CD4-positive, alpha-beta T cell treated with Interleukin-21 for 1 hour (primary cell): ENCODE data around the gene NRG3.

ENCODE experiments used
- DNase-seq: peaks from one replicate; pipeline ENCODE4 v3.0.0-alpha.2; 2020

NRG3 gene

DNA sequence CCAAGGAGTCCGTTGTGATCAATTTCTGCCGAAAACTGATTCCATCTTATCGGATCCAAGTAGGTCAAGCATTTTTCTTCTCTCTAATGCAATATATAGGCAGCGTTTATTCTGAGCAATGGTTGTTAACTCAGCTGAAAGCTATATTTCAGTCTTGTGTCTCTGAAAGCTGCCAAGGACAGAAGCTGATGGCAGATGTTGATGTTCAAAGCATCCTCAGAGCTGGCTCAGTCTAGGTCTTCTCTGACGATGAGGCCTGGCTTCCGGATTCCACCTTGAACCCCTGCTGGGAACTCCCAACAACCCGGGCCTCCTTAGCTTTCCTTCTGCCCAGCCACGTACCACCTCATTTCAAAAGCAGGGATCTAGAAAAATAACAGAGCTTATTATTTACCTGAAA, 863.6 kb downstream of the NRG3 start:
- DNase-seq, result no peak

- DNase-seq, result no peak
Observed at GRCh38 chr10:82742478-82742877, 867.5 kb downstream of the NRG3 start.

- DNase-seq, result no peak
Observed at GRCh38 chr10:82742898-82743297, 867.9 kb downstream of the NRG3 start.

GRCh38 chr10:82750538-82750937, 875.5 kb downstream of the NRG3 start:
- DNase-seq, result no peak

- DNase-seq, result no peak
Observed at GRCh38 chr10:82757397-82757796, 882.4 kb downstream of the NRG3 start.

DNA sequence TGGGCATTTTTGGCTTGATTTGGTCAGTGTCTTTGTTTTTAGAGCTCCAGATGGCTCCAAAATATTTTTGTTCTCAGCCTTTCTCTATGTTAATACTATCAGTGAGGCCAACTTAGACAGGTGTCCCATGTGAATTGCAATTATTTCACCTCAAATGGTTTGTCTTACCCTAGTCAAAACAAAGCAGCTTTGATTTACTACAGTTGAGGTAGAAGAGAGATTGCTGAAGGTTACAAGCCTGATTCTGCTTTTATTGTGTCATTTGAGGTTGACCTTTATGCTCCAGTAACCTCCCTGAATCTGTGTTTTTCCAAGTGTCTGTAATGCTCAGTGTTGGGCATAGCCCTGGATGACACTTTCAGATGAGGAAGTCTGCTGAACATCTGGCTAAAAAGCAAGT, 882.9 kb downstream of the NRG3 start:
- DNase-seq, result no peak

GRCh38 chr10:82759050-82759449, 884.1 kb downstream of the NRG3 start:
- no peak for DNase-seq

DNA sequence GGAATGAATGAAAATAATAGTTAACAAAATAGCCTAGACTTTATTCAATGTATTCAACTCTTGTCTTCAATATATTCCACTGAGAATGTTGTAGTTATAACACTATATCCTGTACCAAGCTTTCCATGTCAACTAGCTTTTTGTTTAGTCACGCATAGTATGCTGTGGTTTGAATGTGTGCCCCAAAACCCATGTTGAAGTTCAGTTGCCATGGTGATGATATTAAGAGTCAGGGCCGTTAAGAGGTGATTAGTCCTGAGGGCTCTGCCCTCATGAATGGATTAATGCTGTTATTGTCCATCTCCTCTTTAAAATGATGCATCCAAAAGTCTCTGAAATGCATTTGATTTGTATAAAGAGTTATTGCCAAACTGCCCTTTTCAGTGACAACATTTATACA, 887.6 kb downstream of the NRG3 start:
- DNase-seq, result no peak

DNA sequence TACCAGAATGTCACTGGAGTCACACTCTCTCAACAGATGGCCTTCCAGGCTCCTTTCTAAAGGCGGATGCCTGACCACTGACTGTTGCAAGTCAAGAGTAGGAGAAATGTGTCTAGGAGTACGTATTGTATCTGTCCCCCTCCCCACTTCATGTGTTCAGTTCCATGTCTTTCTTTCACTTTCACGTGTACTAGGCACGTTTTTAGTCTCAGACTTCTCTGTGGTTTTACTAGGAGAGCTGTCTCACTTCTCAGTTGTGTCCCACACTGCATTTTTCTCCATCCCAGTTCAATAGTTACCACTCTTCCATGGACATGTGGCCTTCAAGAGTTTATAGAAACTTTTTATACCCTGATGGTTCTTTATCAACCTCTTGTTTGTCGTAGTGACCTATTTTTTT, 893.0 kb downstream of the NRG3 start:
- no peak for DNase-seq

GRCh38 chr10:82778908-82779307, 903.9 kb downstream of the NRG3 start:
- DNase-seq, result no peak

GRCh38 chr10:82796510-82796909, 921.5 kb downstream of the NRG3 start:
- DNase-seq, result no peak

- no peak for DNase-seq
Observed at GRCh38 chr10:82801289-82801688, 926.3 kb downstream of the NRG3 start.

- no peak for DNase-seq
Observed at GRCh38 chr10:82811621-82812020, 936.6 kb downstream of the NRG3 start.

DNA sequence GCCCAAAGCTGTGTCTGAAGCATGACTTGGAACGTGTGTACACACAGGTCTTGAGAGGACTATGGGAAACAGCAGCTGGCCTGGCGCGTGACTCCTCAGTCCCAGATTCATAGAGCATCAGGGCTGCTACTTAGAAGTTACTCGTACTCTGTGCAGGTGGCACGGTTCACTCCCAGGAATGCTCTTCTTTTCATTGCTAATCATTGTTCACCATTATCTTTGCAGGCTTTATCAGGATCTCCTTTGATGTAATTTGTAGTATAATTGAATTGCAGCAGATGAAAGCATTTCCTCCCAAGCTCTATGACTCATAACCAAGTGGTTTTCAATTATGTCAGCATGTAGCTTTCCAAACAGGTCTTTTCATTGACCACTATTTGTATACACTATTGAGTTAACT, 938.9 kb downstream of the NRG3 start:
- DNase-seq, result no peak

DNA sequence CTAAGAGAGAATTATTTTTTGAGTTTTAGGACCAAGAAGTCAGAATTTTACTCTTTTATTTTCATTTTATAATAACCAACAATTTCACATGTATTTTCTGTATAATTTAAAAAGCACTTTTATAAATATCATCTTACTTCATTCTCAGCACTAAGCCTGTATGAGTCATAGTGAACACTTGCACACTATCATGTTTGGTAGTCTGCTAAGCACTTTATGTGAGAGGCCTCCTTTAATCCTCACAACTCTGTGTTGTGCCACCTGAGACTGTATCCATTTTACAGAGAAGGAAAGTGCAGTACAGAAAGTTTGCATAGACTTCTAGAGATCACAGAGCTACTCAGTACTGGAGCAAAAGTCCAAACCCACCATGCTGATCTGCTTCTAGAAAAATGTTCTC, 939.6 kb downstream of the NRG3 start:
- no peak for DNase-seq

GRCh38 chr10:82815680-82816079, 940.7 kb downstream of the NRG3 start:
- no peak for DNase-seq

DNA sequence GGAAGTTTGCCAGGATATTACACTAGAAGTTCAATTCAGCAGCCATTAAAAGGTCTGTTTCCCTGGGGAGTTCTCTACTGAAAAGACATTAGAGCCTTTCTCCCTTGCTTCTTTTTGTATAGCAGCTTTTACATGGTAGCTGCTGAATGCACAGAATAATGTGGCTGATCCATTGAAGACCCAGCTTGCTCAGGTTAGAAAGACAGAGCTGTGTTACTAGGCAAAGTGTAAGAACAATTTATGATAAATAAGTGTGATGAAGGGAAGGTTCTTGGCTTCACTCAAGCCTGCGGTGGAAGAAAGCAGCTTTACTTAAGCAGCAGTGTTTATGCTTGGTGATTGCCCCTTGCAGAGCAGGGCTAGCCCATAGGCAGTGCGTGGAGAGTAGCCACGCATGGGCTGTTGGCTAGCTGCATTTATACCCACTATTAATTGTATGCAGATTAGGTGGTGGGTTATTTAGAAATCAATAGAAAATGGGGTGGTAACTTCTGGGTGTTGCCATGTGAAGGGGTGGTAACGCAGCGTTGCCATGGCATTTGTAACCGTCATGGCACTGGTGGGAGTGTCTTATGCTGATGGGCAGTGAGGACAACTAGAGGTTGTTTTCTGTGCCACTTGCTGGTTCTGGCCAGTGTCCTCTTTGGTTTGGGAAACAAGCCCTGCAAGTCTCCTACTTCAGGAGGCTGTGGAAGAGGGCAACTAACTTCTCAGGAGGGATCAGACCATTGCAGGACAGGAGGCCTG, 942.9 kb downstream of the NRG3 start:
- DNase-seq, result no peak

DNA sequence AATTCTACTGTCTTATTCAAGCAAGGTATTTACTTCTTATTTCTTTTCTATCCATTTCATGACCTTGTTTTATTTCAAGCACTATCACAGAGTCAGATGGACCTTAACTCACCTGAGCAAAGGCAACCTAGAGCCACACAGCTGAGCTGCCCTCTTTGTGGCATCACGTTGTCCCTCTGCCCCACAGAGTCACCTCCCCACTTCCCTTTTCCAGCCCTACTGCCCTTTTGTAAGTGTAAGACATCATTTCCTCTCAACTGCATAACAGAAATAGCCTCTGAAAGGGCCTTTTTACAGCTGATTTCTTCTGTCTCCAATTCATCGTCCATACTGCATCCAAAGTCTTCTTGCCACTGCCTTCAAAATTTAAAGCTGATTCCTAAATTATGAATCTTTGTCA, 946.0 kb downstream of the NRG3 start:
- no peak for DNase-seq

DNA sequence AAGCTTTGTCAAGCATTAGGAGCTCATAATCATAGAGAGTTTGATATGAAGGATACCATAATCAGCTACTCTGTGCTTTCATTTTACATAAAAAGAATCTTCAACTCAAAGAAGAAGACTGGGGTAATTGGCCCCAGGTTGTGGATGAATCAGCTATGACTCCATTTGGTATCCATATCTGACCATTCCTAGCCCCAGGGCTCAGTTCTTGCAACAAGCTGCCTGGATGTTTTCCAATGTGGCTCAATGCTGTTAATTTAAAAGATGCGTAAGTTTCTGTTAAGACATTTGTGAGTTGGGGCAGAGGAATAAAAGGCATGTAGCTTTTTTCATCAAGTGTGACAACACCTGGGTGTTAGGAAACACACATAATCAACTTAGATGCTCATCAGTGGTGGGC, 951.1 kb downstream of the NRG3 start:
- DNase-seq, result no peak

- DNase-seq, result no peak
Observed at GRCh38 chr10:82827901-82828300, 952.9 kb downstream of the NRG3 start.

- DNase-seq, result no peak
Observed at GRCh38 chr10:82847242-82847641, 972.2 kb downstream of the NRG3 start.

GRCh38 chr10:82850191-82850590, 975.2 kb downstream of the NRG3 start:
- no peak for DNase-seq

DNA sequence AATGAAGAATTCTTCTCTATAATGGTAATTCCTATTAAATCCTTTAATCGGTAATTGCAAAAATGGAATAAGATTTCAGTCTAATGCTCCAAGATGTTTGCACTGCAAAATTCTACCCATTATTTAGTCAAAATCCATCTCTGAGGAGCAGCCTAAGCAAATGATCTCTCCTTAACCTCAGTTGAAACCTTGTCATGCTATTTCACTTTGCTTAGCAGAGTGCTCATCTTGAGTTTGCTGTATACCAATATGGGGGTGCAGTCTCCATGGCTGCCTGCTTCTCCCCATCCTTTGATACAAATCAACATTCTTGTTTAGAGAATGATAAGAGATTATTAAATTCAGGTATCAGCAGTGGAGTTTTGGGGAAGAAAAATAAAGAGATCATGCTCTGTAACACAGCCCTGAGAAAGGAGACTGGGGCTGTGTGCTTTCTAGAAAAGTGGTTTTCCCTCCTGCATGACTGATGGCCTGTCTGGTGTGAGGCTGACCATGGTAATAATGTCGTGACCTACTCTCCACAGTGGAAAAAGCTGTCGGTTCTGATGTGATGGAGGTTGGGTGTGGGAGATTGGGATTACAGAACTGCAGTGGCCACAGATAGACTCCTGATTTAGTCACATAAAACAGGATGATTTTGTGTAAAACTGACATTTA, 982.1 kb downstream of the NRG3 start:
- no peak for DNase-seq

DNA sequence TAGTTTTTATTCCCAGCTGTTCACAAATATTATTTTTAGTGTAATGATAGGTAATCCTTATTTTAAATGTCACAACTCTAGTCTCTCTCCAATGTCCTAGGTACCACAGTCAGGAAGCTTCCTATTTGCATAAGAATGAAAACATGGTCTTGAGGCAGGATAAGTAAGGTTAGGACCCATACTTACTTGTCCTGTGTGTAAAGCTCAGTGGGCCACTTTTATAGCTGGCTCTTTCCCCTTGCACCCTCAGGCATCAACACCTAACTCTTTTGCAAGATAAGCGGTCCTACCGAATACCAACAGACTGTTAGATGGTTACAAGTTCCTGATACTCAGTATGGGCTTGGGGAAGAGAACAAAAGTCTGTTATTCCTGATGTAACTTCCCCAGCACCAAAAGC, 986.9 kb downstream of the NRG3 start:
- no peak for DNase-seq

DNA sequence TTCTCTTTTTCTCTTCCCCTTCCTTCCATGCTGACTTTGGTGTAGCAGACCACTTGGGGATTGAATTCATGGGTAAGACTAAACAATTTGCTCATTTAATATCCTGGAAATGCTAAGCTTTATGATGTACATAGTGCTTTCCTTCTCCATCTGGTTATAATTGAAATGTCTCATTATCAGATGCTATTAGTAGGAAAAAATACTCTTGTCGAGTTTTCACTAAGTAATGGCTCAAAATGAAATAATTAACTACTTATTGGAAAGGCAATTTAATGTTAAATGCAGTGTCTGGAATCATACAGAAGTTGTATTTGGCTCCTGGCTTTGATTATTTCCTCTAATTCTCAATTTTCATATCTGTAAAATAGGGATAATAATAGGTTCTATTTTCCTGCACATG, 990.4 kb downstream of the NRG3 start:
- no peak for DNase-seq
